GM12891 (cell line): ENCODE results near the gene MAD1L1.

Experiments used
- POLR2A ChIP-seq: IDR thresholded peaks from 2 replicates; pipeline ENCODE4 v1.6.1; 2011; ENCODE audit warnings: low read depth, low read length, control low read depth
- POLR2AphosphoS5 ChIP-seq: IDR thresholded peaks from 2 replicates; pipeline ENCODE4 v1.6.1; 2011; ENCODE audit warnings: low read depth, low read length, control low read depth
- POU2F2 ChIP-seq: IDR thresholded peaks from 2 replicates; pipeline ENCODE4 v1.6.1; 2011; ENCODE audit warnings: low read depth, mild to moderate bottlenecking, control low read depth, low read length, moderate library complexity
- TAF1 ChIP-seq: IDR thresholded peaks from 2 replicates; pipeline ENCODE4 v1.6.1; 2011; ENCODE audit warnings: low read depth, low read length, control low read depth

DNA sequence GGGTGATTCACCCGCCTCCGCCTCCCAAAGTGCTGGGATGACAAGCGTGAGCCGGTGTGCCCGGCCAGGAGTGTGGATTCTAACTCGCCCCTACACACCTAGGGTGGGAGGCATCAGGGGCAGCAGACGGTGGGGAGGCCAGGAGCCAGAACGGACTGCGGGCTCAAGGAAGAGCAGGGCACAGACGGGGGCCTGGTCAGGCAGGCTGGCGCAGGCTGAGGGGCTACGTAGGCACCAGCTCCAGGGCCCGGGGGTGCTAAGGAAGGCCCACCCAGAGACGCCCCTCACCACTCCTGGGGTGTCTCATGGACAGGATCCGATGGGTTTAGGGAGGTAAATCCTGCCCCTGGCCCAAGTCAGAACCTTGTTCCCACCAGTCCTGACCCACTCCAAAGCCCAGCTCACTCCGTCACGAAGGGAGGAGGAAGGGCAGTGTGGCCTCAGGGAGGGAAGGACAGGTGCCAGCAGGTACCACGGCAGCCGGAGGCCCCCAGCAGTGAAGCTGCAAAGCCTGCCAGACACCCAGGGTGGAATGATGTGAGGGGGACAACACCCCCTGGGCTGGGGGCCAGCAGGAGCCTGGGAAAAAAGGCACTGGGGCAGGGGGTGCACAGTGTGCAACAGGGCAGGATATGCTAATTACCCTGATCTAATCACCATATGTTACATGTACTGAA lies 251.4 kb downstream of the MAD1L1 start:
- TF ChIP-seq TAF1 (no peak), POLR2A (no peak), POLR2AphosphoS5 (no peak), POU2F2 (no peak)
